Fibroblast of mammary gland (primary cell): ENCODE results near the gene PLEKHJ1.

Source experiments
- DNase-seq: peaks from one replicate; pipeline ENCODE4 v3.0.0-alpha.2; 2010; ENCODE audit warnings: low read depth
- H3K4me3 ChIP-seq: 2 replicates; pipeline ENCODE4 v1.5.1; 2011; ENCODE audit warnings: low read depth, mild to moderate bottlenecking, low read length, moderate library complexity; ENCODE audit not compliant: control insufficient read depth
- TF ChIP-seq, protein P1 (sequence below): conservative IDR thresholded peaks from 2 replicates; pipeline ENCODE4 v1.5.1; 2011; ENCODE audit warnings: low read depth, low read length, inconsistent platforms; ENCODE audit not compliant: control insufficient read depth, insufficient read depth

The PLEKHJ1 gene

DNA sequence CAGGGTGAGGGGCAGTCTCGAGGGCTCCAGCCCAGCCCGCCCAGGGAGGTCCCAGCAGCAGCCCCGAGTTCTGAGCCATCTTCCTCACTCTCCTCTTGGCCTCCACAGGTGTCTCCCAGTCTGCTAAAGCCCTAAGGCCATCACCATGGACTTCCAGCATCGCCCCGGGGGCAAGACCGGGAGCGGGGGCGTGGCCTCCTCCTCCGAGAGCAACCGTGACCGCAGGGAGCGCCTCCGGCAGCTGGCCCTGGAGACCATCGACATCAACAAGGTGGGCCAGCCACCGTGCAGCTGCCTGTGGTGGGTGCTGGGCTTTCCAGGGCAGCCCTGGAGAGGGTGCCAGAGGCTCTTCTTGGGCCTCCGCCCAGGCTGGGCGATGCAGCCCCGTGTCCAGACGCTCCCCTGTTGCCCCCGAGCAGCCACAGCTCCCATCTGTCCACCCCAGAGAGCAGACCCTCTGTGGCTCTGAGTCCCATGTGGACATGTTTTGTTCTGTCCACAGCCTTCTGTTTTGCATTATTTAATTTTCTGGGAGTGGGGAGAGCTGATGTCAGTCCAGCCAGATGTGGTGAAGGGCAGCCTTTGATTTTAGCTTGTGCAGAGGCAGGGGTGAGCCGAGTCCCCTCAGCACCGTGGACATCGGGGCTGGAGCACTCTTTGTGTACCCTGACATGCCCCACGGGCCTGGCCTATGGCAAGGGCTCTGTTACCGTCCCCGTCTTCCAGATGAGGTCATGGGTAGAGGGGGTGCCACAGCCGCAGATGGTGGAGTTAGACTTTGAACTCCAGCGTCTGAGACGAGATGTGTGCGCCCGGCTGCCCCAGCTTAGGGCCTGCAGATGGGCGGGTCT, 7.4 kb upstream of the PLEKHJ1 start:
- H3K4me3 ChIP-seq, result no peak overlapping the region
- TF ChIP-seq, protein P1, sequence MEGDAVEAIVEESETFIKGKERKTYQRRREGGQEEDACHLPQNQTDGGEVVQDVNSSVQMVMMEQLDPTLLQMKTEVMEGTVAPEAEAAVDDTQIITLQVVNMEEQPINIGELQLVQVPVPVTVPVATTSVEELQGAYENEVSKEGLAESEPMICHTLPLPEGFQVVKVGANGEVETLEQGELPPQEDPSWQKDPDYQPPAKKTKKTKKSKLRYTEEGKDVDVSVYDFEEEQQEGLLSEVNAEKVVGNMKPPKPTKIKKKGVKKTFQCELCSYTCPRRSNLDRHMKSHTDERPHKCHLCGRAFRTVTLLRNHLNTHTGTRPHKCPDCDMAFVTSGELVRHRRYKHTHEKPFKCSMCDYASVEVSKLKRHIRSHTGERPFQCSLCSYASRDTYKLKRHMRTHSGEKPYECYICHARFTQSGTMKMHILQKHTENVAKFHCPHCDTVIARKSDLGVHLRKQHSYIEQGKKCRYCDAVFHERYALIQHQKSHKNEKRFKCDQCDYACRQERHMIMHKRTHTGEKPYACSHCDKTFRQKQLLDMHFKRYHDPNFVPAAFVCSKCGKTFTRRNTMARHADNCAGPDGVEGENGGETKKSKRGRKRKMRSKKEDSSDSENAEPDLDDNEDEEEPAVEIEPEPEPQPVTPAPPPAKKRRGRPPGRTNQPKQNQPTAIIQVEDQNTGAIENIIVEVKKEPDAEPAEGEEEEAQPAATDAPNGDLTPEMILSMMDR, result no peak
- DNase-seq, result no peak

DNA sequence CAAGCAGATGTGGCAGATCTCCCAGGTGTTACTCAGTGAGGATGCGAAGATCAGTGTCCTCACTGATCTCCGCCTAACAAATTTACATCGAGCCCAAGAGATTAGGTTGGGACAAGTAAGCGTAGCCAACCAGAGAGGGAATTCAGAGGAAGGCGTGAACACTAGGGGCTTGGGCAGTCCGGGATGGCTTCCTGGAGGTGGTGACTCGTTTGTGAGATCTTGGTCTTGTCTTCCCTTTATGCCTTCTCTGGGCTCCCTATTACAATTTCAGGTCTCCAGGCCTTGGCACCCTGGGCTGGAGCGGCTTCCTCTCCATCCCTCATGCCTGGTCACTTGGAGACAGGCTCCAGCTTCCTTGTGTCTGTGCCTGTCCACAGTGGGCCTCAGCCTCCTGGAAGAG, 6.7 kb upstream of the PLEKHJ1 start:
- no peak for DNase-seq
- TF ChIP-seq, protein P1, result no peak
- no peak overlapping the region for H3K4me3 ChIP-seq

DNA sequence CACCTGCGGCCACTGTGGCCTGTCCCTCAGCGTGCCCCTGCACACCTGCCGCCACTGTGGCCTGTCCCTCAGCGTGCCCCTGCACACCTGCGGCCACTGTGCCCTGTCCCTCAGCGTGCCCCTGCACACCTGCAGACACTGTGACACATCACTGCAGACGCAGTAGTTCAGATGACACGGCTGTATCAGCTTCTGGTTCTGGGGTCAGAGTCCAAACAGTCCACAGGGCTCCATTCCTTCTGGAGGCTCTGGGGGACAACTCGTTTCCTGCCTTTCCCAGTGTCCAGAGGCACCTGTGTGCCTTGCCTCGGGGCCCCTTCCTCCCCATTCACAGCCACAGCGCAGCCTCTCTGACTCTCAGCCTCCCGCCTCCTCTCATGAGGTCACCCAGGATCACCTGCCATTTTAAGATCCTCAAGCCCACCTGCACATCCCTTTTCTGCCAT, 6.0 kb upstream of the PLEKHJ1 start:
- H3K4me3 ChIP-seq, result no peak overlapping the region
- no peak for DNase-seq
- TF ChIP-seq, protein P1, result no peak

DNA sequence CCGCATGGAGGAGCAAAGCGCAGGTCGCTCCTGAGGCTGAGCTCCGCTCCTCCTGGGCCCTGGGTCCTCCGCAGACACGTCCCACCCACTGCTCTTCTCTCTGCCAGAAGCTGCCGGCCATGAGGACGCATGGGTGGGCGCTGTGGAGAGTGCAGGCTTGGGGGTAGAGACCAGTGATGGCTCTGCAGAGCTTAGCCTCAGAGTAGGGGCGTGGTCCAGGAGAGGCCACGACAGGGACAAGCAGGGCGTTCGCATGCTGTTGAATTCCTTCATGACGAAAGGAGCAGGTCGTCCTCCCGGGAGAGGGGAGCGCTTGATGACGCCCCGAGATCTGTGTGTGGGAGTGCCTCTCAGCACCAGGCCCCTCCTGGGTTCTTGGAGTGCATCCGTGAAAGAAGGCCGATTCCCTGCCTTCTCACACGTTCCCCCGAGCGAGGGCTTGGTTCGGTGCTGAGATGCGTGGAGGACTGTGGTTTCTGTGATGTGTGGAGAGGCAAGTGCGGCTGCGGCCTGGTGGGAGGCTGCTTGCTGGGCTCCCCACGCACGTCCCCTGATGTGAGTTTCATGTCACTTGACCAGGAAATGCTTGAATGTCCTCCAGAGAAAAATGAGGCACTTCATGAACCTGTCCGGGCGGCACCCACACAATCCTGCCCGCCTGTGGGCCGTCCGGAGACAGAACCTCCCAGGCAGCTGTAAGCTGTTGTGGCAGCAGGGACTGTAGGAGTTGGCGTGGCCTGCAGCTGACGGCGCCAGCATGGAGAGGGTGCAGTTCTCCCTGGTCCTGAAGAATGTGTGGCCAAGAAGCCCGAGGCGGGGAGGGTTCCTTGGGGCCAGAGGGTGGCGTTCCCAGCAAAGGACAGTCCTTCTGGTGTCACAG, 5.0 kb upstream of the PLEKHJ1 start:
- TF ChIP-seq, protein P1, result no peak
- DNase-seq, result no peak
- H3K4me3 ChIP-seq, result peak overlapping the region; percentile 45

DNA sequence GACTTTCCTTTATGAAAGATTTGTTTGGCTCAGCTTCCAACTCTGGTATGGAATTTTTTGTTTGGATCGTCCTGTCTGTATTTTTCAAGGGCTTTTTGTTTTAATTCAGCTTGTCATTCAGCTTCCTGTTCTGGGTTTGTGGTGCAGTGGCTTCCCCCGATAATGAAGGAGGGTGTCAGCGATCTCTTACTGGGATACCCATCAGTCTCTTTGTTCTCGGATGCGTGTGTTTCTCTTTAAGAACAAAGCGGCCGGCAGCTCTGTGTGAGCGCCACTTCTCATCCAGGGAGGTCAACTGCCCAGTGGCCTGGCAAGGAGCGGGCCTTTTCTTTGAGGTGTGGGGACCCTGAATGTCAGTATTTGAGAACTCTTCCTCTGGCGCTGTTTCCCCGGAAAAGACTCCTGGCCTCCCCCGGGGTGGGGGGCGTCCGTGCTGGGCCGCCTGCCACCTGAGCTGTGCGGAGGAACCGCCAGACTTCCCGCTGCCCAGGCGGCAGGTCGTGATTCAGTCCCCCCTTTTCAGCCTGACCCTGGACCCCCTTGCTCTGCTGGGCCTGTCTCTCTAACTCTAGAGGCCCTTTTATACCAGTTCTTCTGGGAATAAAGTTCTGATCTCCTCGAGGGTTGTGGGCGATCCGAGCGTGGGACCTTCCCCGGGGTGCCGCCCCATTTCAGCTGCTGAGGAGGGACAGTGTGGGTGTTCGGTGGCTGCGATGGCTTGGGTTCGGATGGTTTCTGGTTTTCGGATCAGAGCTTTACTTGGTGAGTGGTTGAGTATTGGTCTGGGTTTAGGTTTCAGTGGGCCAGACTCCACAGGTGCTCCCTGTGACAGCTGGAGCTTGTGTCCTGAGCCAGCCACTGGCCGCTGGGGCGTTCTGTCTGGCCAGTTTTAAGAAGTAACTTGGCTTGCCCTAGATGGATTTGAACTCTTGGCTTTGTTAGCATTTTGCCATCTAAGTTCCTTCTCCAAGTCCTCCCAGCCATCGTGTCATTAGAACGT, 3.9 kb upstream of the PLEKHJ1 start:
- TF ChIP-seq, protein P1, result no peak
- peak overlapping the region; percentile 45 for H3K4me3 ChIP-seq
- peak; percentile 44 for DNase-seq

DNA sequence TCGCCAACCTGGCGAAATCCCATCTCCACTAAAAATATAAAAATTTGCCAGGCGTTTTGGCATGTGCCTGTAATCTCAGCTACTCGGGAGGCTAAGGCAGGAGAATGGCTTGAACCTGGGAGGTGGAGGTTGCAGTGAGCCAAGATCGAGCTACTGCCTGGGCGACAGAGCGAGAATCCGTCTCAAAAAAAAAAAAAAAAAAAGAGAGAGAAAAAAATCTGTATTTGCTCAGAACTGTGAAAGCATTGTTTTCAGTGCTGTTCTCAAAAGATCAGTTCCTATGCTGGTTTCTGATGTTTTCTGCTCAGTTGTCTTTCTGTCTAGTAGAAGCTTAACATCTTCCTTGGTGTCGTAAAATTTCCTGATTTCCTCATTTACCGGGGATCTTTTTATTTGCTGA, 3.0 kb upstream of the PLEKHJ1 start:
- no peak for DNase-seq
- TF ChIP-seq, protein P1, result no peak
- H3K4me3 ChIP-seq, result peak overlapping the region; percentile 45
